GM19238 (cell line): ENCODE measurements around the gene IL10RB.

Experiments
- DNase-seq: peaks from one replicate; pipeline ENCODE4 v3.0.0; 2011; ENCODE audit warnings: low spot score; ENCODE audit not compliant: insufficient read length

Gene IL10RB

GRCh38 chr21:33327326-33327725, 61.2 kb downstream of the IL10RB start:
- no peak for DNase-seq

GRCh38 chr21:33327792-33328433, 61.7 kb downstream of the IL10RB start:
- no peak for DNase-seq

- no peak for DNase-seq
Observed at GRCh38 chr21:33330726-33331125, 64.6 kb downstream of the IL10RB start.

GRCh38 chr21:33332143-33332542, 66.0 kb downstream of the IL10RB start:
- peak; percentile 14 for DNase-seq

- no peak for DNase-seq
Observed at GRCh38 chr21:33334191-33334590, 68.0 kb downstream of the IL10RB start.

GRCh38 chr21:33334824-33335223, 68.7 kb downstream of the IL10RB start:
- no peak for DNase-seq

- DNase-seq = no peak
Observed at GRCh38 chr21:33339135-33339534, 73.0 kb downstream of the IL10RB start.

GRCh38 chr21:33339918-33340317, 73.8 kb downstream of the IL10RB start:
- DNase-seq = no peak

- DNase-seq = no peak
Observed at GRCh38 chr21:33345751-33346238, 79.6 kb downstream of the IL10RB start.
